ENCODE data around the gene XPC.

Gene XPC

DNA sequence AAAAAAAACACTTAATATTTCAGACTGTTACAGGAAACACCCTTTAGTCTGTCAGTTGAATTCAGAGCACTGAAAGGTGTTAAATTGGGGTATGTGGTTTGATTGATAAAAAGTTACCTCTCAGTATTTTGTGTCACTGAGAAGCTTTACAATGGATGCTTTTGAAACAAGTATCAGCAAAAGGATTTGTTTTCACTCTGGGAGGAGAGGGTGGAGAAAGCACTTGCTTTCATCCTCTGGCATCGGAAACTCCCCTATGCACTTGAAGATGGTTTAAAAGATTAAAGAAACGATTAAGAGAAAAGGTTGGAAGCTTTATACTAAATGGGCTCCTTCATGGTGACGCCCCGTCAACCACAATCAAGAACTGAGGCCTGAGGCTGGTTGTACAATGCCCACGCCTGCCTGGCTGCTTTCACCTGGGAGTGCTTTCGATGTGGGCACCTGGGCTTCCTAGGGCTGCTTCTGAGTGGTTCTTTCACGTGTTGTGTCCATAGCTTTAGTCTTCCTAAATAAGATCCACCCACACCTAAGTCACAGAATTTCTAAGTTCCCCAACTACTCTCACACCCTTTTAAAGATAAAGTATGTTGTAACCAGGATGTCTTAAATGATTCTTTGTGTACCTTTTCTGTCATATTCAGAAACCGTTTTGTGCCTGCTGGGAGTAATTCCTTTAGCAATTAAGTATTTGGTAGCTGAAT lies 35.7 kb downstream of the XPC start:
- CTCF ChIA-PET = interaction anchor here (0.6 to 0.7 kb wide), 3 partner anchors 7 to 492 kb away, joined by 3 to 4 read pairs (median 3); no protein-coding TSS in a partner anchor
- POLR2A ChIA-PET = no interaction called here
- Histone ChIP-seq H3K36me3 (ENCODE audit: control insufficient read depth in 2 of 2, insufficient read depth in 1 of 2, low read length in 2 of 2) (peaks cover 0 to 78% of the 10 kb centered on the region in 2 experiments; a peak in 1 of 3 replicates), H3K27ac (ENCODE audit: extremely low read depth, low read depth, low read length) (no peak overlapping the region), H3K4me1 (ENCODE audit: control insufficient read depth, insufficient read depth, low read length) (peaks cover 11% of the 10 kb centered on the region), H3K9me3 (ENCODE audit: control insufficient read depth, insufficient read depth, low read depth, low read length) (no peaks in the 10 kb centered on the region), H3K4me3 (ENCODE audit: low read depth, low read length) (no peak overlapping the region)
- TF ChIP-seq ZNF626 (tag by site-specific recombination; IDR thresholded peaks at IDR 0.05) (no peak), FEZF1 (tag by site-specific recombination; IDR thresholded peaks at IDR 0.05) (no peak), BCL11A (tag by site-specific recombination; IDR thresholded peaks at IDR 0.05; ENCODE audit: low read depth) (no peak), ZNF658 (tag by site-specific recombination; IDR thresholded peaks at IDR 0.05) (no peak), ZNF184 (tag by site-specific recombination; IDR thresholded peaks at IDR 0.05) (no peak), PRDM1 (tag by site-specific recombination; IDR thresholded peaks at IDR 0.05) (peak; percentile 92), HOXC10 (CRISPR knock-in tag; IDR thresholded peaks at IDR 0.05) (no peak), HOXD13 (CRISPR knock-in tag; IDR thresholded peaks at IDR 0.05; ENCODE audit: borderline replicate concordance) (no peak), WT1 (tag by site-specific recombination; IDR thresholded peaks at IDR 0.05) (peak; percentile 70), ZNF585B (tag by site-specific recombination; IDR thresholded peaks at IDR 0.05) (no peak), ZNF398 (tag by site-specific recombination; IDR thresholded peaks at IDR 0.05) (no peak), ZNF677 (tag by site-specific recombination; IDR thresholded peaks at IDR 0.05) (no peak), MZF1 (tag by site-specific recombination; IDR thresholded peaks at IDR 0.05; ENCODE audit: borderline replicate concordance) (no peak), ZNF416 (tag by site-specific recombination; IDR thresholded peaks at IDR 0.05) (no peak), ZNF654 (tag by site-specific recombination; IDR thresholded peaks at IDR 0.05; ENCODE audit: low read depth) (no peak)
- TF ChIP-seq, protein P1, sequence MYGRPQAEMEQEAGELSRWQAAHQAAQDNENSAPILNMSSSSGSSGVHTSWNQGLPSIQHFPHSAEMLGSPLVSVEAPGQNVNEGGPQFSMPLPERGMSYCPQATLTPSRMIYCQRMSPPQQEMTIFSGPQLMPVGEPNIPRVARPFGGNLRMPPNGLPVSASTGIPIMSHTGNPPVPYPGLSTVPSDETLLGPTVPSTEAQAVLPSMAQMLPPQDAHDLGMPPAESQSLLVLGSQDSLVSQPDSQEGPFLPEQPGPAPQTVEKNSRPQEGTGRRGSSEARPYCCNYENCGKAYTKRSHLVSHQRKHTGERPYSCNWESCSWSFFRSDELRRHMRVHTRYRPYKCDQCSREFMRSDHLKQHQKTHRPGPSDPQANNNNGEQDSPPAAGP (tag by site-specific recombination; IDR thresholded peaks at IDR 0.05) = no peak
- TF ChIP-seq, protein P2, sequence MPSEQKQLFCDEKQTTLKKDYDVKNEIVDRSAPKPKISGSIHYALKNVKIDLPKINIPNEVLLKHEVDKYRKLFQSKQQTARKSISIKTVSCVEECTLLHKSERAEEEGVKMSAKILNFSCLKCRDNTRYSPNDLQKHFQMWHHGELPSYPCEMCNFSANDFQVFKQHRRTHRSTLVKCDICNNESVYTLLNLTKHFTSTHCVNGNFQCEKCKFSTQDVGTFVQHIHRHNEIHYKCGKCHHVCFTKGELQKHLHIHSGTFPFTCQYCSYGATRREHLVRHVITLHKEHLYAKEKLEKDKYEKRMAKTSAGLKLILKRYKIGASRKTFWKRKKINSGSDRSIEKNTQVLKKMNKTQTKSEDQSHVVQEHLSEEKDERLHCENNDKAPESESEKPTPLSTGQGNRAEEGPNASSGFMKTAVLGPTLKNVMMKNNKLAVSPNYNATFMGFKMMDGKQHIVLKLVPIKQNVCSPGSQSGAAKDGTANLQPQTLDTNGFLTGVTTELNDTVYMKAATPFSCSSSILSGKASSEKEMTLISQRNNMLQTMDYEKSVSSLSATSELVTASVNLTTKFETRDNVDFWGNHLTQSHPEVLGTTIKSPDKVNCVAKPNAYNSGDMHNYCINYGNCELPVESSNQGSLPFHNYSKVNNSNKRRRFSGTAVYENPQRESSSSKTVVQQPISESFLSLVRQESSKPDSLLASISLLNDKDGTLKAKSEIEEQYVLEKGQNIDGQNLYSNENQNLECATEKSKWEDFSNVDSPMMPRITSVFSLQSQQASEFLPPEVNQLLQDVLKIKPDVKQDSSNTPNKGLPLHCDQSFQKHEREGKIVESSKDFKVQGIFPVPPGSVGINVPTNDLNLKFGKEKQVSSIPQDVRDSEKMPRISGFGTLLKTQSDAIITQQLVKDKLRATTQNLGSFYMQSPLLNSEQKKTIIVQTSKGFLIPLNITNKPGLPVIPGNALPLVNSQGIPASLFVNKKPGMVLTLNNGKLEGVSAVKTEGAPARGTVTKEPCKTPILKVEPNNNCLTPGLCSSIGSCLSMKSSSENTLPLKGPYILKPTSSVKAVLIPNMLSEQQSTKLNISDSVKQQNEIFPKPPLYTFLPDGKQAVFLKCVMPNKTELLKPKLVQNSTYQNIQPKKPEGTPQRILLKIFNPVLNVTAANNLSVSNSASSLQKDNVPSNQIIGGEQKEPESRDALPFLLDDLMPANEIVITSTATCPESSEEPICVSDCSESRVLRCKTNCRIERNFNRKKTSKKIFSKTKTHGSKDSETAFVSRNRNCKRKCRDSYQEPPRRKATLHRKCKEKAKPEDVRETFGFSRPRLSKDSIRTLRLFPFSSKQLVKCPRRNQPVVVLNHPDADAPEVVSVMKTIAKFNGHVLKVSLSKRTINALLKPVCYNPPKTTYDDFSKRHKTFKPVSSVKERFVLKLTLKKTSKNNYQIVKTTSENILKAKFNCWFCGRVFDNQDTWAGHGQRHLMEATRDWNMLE (tag by site-specific recombination; conservative IDR thresholded peaks at IDR 0.05; ENCODE audit: low read depth) = no peak

Data from HEK293 (cell line).